ENCODE results near the gene EAF2. TPM values are rescaled to one million over a fixed set of nuclear protein-coding genes. Genes with fewer than 3 reads are reported as not detected.

Gene EAF2
- total RNA-seq, 1 experiment from 2014 or later = 2.7 TPM

GRCh38 chr3:121794264-121794983 is 40.6 kb upstream of the EAF2 start:
- intact Hi-C loops (cut with micrococcal nuclease) = no loop called here

GRCh38 chr3:121796970-121797369 is 38.0 kb upstream of the EAF2 start:
- TF ChIP-seq, protein P1, sequence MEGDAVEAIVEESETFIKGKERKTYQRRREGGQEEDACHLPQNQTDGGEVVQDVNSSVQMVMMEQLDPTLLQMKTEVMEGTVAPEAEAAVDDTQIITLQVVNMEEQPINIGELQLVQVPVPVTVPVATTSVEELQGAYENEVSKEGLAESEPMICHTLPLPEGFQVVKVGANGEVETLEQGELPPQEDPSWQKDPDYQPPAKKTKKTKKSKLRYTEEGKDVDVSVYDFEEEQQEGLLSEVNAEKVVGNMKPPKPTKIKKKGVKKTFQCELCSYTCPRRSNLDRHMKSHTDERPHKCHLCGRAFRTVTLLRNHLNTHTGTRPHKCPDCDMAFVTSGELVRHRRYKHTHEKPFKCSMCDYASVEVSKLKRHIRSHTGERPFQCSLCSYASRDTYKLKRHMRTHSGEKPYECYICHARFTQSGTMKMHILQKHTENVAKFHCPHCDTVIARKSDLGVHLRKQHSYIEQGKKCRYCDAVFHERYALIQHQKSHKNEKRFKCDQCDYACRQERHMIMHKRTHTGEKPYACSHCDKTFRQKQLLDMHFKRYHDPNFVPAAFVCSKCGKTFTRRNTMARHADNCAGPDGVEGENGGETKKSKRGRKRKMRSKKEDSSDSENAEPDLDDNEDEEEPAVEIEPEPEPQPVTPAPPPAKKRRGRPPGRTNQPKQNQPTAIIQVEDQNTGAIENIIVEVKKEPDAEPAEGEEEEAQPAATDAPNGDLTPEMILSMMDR (IDR thresholded peaks at IDR 0.05; ENCODE audit: unreplicated experiment) = no peak
- H3K36me3 Mint-ChIP-seq (ENCODE audit: insufficient read depth, unreplicated experiment) = peaks cover 47% of the 10 kb centered on the region
- H3K4me3 Mint-ChIP-seq (ENCODE audit: unreplicated experiment) = no peak overlapping the region
- no TSS peak for BruUV-seq (replicated peaks)
- DNase-seq (ENCODE audit: unreplicated experiment) = no peak
- no peaks in the 10 kb centered on the region for H3K9me3 Mint-ChIP-seq (ENCODE audit: unreplicated experiment)
- POLR2A ChIA-PET = interaction anchor here (0.9 kb wide), 1 partner anchor 14 kb away, joined by 3 read pairs; no protein-coding TSS in a partner anchor
- no peaks in the 10 kb centered on the region for H3K27me3 Mint-ChIP-seq (ENCODE audit: insufficient read depth, unreplicated experiment)
- intact Hi-C loops (cut with micrococcal nuclease) = no loop called here
- CTCF ChIA-PET = no interaction called here
- H3K27ac Mint-ChIP-seq (ENCODE audit: low read depth, unreplicated experiment) = no peak overlapping the region
- no peaks in the 10 kb centered on the region for H3K4me1 Mint-ChIP-seq (ENCODE audit: insufficient read depth, unreplicated experiment)

More at GRCh38 chr3:121794264-121794983, 40.6 kb upstream of the EAF2 start:
- DNase-seq (ENCODE audit: unreplicated experiment) = no peak
- Mint-ChIP-seq H3K4me1 (ENCODE audit: insufficient read depth, unreplicated experiment) (no peaks in the 10 kb centered on the region), H3K27ac (ENCODE audit: low read depth, unreplicated experiment) (no peak overlapping the region), H3K27me3 (ENCODE audit: insufficient read depth, unreplicated experiment) (no peaks in the 10 kb centered on the region), H3K36me3 (ENCODE audit: insufficient read depth, unreplicated experiment) (peaks cover 45% of the 10 kb centered on the region), H3K4me3 (ENCODE audit: unreplicated experiment) (no peak overlapping the region), H3K9me3 (ENCODE audit: unreplicated experiment) (no peaks in the 10 kb centered on the region)
- TF ChIP-seq, protein P1 (IDR thresholded peaks at IDR 0.05; ENCODE audit: unreplicated experiment) = no peak
- POLR2A ChIA-PET = interaction anchor here (0.6 kb wide), 1 partner anchor 45 kb away, joined by 4 read pairs; the partner anchor contains the start of gene GOLGB1
- no TSS peak for BruUV-seq (replicated peaks)
- CTCF ChIA-PET = no interaction called here

- intact Hi-C loops (cut with micrococcal nuclease) = no loop called here
- no TSS peak for BruUV-seq (replicated peaks)
- H3K9me3 Mint-ChIP-seq (ENCODE audit: unreplicated experiment) = no peaks in the 10 kb centered on the region
- no peaks in the 10 kb centered on the region for H3K4me1 Mint-ChIP-seq (ENCODE audit: insufficient read depth, unreplicated experiment)
- ChIA-PET CTCF (no interaction called here), POLR2A (no interaction called here)
- no peaks in the 10 kb centered on the region for H3K27me3 Mint-ChIP-seq (ENCODE audit: insufficient read depth, unreplicated experiment)
- H3K27ac Mint-ChIP-seq (ENCODE audit: low read depth, unreplicated experiment) = peak overlapping the region; percentile 0
- TF ChIP-seq, protein P1 (IDR thresholded peaks at IDR 0.05; ENCODE audit: unreplicated experiment) = no peak
- H3K36me3 Mint-ChIP-seq (ENCODE audit: insufficient read depth, unreplicated experiment) = peaks cover 63% of the 10 kb centered on the region
- H3K4me3 Mint-ChIP-seq (ENCODE audit: unreplicated experiment) = no peak overlapping the region
- no peak for DNase-seq (ENCODE audit: unreplicated experiment)
Observed at GRCh38 chr3:121800906-121801305, 34.1 kb upstream of the EAF2 start.

DNA sequence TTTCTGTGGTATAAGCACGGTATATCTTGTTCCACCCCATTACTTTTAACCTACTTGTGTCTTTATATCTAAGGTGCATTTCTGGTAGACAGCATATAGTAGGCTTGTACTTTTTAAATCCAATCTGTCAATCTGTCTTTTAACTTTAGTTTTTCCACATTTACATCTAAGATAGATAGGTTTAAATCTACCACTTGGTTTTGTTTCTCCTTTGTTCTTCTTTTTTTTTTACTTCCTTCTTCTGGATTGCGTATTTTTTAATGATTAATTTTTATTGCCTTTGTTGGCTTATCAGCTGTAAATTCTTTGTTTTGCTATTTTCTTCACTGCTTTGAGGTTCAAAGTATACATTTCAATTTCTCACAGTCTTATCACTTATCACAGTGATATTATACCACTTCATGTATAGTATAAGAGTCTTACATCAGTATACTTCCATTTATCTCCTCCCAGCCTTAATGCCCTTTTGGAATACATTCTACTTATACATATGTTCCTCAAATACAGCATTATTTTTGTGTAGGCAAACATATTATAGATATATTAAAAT is 31.2 kb upstream of the EAF2 start:
- BruUV-seq (replicated peaks) = no TSS peak
- no peak for DNase-seq (ENCODE audit: unreplicated experiment)
- intact Hi-C loops (cut with micrococcal nuclease) = no loop called here
- CTCF ChIA-PET = no interaction called here
- Mint-ChIP-seq H3K27me3 (ENCODE audit: insufficient read depth, unreplicated experiment) (no peaks in the 10 kb centered on the region), H3K4me3 (ENCODE audit: unreplicated experiment) (no peak overlapping the region), H3K4me1 (ENCODE audit: insufficient read depth, unreplicated experiment) (no peaks in the 10 kb centered on the region), H3K27ac (ENCODE audit: low read depth, unreplicated experiment) (no peak overlapping the region), H3K9me3 (ENCODE audit: unreplicated experiment) (no peaks in the 10 kb centered on the region), H3K36me3 (ENCODE audit: insufficient read depth, unreplicated experiment) (peaks cover 65% of the 10 kb centered on the region)
- POLR2A ChIA-PET = no interaction called here
- TF ChIP-seq, protein P1 (IDR thresholded peaks at IDR 0.05; ENCODE audit: unreplicated experiment) = no peak
